ENCODE data around the gene CLIC4.

DNA sequence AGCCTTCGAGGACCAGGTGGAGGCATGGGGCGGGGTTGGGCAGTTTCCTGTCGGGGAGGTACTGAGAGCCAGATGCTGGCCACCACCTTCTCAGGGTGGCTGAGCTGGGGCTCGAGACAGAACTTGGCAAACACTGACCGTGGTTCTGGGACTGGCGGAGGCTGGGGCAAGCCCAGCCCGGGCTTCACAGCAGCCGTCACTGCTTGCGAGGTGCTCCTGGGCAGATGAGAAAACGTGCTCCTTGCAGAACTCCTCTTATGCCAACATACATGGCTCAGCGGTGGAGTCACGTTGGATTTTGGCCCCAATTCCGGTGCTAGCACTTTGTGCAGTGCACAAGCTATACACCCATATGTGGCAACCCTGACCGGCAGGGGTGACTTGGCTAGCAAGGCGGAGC lies 115.6 kb downstream of the CLIC4 start:
- TF ChIP-seq, protein P1, sequence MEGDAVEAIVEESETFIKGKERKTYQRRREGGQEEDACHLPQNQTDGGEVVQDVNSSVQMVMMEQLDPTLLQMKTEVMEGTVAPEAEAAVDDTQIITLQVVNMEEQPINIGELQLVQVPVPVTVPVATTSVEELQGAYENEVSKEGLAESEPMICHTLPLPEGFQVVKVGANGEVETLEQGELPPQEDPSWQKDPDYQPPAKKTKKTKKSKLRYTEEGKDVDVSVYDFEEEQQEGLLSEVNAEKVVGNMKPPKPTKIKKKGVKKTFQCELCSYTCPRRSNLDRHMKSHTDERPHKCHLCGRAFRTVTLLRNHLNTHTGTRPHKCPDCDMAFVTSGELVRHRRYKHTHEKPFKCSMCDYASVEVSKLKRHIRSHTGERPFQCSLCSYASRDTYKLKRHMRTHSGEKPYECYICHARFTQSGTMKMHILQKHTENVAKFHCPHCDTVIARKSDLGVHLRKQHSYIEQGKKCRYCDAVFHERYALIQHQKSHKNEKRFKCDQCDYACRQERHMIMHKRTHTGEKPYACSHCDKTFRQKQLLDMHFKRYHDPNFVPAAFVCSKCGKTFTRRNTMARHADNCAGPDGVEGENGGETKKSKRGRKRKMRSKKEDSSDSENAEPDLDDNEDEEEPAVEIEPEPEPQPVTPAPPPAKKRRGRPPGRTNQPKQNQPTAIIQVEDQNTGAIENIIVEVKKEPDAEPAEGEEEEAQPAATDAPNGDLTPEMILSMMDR (IDR thresholded peaks at IDR 0.05) = no peak
- TF ChIP-seq POLR2AphosphoS5 (IDR thresholded peaks at IDR 0.05) (no peak), POLR2A (IDR thresholded peaks at IDR 0.05) (no peak)

All from upper lobe of left lung (tissue), 4 donors.